Dermis microvascular lymphatic vessel endothelial cell (primary cell): Measurements from ENCODE around the gene SH3PXD2B. TPM values are rescaled to one million over a fixed set of nuclear protein-coding genes. Genes with fewer than 3 reads are reported as not detected.
A peak's percentile ranks its signal among the peaks of the same experiment; 100 is the strongest.
"Not testable (repeated sequence)": the region's sequence is repeated elsewhere in the genome, so short reads cannot be mapped to it uniquely, and the experiment has no call there.

Experiments used
- DNase-seq, 2 donors: peaks; one replicate each; pipeline versions ENCODE4 v3.0.0 to v3.0.0-alpha.2; 2010; ENCODE audit warnings: low read depth in 2 of 2
- total RNA-seq: library from RNA; depleted of rRNA; stranded (reverse); fragments of >200 nt; gene quantifications from 2 replicates; pipeline ENCODE4 v1.2.1, GENCODE V29; 2014

The SH3PXD2B gene
- total RNA-seq, 1 donor from 2014 or later, result 12.5 TPM

DNA sequence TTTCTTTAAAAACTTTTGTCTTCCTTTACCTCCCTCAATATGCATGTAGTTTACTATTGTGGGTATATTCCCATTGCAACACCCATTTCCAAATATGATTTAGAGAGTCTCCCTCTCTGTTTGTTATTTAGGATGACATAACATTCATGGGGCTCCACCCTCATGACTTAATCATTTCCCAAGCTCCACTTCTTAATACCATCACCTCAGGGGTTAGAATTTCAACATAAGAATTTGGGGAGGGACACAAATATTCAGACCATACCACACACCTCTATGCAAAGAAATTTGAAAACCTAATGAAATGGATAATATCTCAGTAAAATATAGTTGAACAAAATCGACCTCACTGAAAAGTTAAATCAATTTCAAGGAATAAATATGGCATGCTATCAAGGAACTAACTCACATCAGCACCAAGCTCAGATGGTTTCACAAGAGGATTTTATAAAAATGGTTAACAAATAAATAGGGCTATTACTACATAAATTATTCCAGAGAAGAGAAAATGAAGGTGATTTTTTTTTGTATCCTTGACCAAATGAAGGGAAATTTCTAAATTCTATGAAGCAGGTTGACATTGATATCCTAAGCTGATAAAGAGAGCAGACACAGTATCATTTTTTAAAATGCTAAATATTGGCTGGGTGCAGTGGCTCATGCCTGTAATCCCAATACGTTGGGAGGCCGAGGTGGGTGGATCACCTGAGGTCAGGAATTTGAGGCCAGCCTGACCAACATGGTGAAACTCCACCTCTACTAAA is 150.6 kb downstream of the SH3PXD2B start:
- DNase-seq, result no peak

DNA sequence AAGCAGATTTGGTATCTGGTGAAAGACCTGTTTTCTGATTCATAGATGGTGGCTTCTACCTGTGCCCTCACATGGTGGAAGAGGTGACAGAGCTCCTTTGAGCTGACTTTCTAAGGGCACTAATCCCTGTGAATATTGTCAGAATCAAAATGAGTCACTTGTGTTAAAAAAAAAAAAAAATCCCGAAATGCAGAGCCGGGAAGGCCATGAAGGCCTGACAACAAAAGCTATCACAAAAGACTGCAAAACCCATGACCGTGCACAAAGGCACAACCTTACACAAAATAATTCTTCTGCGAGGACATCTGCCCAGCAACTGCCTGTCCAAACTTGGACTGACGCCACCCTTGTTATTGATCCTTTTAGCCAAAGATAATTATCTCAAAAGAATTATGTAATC is 151.2 kb downstream of the SH3PXD2B start:
- DNase-seq, result no peak

DNA sequence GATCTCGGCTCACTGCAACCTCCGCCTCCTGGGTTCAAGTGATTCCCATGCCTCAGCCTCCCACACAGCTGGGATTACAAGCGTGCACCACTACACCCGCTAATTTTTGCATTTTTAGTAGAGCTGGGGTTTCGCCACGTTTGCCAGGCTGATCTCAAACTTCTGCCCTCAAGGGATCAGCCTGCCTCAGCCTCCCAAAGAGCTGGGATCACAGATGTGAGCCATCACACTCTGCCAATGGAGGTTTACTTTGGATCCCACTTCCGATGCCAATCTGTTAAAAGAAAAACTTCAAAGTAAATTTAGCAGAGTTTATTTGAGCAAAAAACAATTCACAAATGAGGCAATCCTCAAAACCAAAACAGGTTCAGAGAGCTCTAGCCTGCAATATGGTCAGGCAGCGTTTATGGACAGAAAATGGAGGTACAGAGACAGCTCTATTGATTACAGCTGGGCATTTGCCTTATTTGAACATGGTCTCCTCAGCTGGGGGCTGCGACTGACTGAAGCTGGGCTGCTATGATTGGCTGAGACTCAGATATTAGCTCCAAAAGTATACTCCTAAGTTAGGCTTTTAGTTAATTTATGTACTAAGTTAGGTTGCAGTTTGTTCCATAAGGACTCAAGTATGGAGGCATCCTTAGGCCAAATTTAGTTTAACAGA is 152.1 kb downstream of the SH3PXD2B start:
- no peak for DNase-seq

DNA sequence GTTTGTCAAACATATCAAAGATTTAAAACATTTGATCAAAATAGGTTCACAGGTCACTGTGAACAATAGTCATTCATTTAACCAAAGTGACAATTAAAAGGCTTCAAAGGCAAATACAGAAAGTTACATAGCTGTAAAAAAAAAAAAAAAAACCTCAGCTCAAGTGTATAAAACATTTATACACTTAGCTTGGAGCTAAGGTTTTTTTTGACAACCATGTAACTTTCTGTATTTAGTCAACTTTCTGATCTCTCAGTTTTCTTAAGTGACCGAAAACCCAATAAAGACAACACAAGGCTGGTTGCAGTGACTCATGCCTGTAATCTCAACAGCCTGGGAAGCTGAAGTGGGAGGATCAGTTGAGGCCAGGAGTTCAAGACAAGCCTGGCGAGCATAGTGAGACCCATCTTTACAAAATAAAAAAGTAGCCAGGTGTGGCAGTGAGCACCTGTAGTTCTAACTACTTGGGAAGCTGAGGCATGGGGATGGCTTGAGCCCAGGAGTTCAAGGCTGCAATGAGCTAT is 154.3 kb downstream of the SH3PXD2B start:
- no peak for DNase-seq

DNA sequence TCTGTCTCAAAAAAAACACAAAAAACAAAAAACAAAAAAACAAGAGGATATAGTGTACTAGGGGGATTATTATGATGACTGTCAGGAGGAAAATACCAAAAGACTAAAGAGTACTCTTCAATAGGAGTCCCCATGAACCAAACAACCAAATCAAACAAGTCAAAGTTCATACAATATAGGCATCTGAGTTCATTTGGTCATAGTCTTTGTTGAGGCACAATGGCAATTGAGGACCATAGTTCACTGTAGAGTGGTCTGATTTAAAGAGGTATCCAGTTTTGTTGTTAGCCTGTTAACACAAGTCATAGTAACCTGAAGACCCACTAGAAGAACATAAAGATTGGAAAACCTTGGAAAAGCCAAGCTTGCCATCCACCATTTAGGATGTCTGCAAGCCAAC is 159.5 kb downstream of the SH3PXD2B start:
- DNase-seq, result no peak

DNA sequence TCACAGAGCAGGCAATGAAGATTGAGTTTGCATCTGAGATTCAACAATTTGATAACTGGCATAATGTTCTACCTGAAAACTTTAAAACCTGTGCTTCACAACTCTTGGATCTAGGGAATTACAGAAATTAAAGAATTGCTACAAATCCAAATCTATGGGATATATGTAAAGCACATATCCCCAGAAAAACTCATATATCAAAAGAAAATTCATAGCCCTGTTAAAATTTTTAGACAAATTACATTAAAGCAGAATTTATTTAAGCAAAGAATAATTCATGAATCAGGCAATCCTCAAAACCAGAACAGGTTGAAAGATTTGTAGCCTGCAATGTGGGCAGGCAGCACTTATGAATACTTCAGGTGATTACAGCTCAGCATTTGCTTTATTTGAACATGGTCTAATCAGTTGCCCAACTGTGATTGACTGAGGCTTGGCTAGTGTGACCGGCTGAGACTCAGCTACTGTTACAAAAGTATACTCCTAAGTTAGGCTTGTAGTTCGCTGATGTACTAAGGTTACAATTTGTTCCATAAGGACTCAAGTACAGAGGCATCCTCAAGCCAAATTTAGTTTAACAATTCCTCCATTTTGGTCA is 160.5 kb downstream of the SH3PXD2B start:
- no peak for DNase-seq

DNA sequence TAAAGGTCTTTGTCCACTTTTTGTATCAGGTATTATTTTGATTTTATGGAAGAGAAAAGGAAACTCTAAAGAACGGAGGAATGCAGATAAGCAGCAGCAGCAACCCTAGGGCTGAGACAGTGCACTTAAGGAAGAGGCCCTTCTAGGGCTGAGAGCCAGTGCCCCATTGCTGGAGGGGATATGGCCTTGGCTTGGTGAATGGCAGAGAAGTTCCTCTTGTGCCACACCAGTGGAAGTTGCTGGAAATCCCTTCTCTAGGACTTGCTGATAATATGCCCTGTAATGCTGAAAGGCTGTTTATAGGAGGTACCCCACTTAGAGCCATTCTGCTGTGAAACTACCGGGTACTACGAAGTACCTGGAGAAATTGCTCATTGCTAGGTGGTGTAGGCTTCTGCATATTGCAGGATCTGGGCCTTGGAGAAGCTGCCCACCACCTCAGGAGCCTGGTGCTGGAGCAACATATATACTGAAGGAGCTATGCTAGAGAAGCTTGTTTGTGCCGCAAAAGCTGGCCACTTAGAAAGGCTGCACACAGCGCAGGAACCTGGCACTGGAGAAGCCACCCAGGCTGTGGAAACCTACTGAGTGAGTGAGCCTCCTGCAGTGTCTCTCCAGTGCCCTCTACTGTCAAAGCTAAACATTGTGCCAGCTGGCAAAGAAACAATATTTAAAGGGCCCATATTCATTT is 161.1 kb downstream of the SH3PXD2B start:
- peak; percentile 62 to 78 for DNase-seq

DNA sequence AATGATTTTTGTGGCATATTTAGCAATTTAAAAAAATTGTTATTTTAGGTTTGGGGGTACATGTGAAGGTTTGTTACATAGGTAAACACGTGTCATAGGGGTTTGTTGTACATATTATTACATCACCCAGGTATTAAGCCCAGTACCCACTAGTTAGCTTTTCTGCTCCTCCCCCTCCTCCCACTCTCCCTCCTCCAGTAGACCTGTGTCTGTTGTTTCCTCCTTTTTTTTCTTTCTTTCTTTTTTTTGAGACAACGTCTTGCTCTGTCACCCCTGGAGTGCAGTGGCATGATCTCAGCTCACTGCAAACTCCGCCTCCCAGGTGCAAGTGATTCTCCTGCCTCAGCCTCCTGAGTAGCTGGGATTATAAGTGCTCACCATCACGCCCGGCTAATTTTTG is 162.5 kb downstream of the SH3PXD2B start:
- DNase-seq, result not testable (repeated sequence)

DNA sequence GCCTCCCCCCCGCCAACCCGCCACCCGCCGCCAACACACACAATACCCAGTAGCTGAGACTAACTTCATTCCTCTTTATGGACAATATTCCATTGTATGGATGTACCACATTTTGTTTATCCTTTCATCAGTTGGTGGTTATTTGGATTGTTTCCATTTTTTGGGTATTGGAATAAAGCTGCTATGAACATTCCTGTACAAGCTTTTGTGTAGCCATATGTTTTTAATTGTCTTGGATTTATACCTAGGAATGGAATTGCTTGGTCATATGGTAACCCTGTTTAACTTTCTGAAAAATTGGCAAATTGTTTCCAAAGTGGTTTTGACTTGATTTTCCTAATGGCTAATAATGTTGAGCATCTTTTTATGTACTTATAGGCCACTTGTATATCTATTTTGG is 165.9 kb downstream of the SH3PXD2B start:
- DNase-seq, result no peak

DNA sequence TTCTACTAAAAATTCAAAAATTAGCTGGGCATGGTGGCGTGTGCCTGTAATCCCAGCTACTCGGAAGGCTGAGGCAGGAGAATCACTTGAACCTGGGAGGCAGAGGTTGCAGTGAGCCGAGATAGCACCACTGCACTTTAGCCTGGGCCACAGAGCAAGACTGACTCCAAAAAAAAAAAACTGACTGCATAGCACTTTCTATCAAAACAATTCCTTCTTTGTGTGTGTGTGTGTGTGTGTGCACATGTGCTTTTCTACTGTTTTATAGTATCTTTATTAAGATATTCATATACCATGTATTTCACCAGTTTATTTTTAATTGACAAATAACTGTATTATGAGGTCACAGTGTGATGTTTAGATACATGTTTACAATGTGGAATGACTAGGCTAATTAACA is 167.2 kb downstream of the SH3PXD2B start:
- DNase-seq, result not testable (repeated sequence)

DNA sequence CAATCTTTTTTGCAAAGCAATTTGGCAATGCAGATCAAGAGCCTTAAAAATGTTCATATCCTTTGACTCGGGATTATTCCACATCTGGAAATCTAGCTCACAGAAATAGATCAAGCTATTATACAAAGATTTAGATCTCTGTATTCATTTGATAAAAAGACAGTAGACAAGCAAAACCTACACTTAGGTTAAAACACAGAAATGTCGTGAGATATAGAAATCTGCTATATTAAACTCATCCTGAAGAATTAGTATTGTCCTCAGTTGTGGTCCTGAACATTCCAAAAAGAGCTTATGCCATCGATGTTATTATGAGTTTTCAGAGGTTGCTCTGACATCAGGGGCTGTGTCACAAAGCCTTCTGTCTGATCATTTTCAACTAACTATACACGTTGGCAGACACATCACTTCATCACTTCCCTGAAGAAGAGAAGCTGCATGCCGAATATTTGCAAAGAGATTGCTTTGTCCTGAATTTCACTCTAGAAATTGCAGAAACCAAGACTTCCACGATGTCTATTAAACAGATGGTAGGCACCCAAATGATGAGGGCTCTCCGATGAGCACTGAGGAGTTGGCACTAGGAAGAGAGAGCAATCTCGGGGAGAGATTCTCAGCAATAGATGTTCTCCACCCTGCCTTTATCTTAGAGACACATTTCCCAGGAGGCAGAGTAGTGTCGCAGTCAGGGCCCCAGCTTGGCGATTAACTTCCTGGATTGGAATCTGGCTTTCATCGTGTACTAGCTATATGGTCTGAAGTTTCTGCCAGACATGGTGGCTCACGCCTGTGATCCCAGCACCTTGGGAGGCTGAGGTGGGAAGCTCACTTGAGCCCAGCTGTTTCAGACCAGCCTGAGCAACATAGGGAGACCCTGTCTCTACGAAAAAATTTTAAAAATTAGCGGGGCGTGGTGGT is 168.8 kb downstream of the SH3PXD2B start:
- no peak for DNase-seq

DNA sequence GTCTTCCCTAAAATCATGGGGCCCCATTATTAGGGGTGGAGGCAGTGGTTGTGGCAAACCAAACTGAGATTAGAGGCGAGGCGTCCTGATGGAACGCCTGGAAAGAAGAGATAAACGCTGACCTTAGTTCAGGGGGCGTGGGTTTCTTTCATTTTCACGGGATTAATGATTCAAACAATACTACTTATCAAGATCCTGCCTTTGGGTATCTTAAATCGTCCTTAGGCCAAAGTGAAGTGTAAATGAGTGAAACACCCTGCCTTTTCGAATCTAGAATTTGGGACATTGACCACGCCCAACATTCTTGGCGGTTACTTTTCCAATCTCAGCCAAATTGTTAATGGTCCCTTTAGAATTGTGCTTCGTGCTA is 169.7 kb downstream of the SH3PXD2B start:
- peak in 1 of 2 donors; percentile 6 for DNase-seq

DNA sequence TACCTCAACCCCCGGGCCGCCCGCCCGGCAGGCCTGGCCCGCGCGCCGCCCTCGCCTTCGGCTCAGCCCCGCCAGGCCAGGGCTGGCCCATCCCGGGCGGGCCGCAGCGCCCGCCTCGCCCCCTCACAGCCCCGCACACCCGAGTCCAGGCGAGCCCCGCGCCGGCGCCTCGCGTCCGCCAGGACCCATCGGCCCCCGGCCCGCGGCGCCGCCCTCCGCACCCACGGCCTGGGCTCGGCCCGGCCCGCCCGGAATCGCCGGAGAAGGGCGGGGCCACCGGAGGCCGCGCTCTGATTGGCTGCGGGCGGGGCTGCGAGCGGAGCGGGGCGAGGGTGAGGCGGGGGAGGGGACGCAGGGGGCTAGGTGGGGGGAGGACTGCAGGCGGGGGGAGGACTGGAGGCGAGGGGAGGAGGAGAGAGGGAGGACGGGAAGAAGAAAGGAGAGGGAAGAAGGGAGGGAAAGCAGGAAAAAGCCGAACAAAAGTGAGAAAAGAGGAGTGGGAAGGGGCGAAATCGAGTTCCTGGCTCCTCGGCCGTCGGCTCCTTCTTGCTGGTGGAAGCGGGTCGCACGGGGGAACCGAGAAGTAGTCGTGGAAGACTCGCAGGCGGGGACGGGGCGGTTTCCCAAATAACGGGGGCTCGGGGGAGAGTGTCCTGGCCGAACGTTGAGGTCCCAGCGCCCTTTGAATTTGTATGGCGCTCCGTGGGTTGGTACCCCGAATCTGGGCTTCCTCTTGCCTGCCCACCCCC is 170.3 kb downstream of the SH3PXD2B start:
- peak in 1 of 2 donors; percentile 85 for DNase-seq

DNA sequence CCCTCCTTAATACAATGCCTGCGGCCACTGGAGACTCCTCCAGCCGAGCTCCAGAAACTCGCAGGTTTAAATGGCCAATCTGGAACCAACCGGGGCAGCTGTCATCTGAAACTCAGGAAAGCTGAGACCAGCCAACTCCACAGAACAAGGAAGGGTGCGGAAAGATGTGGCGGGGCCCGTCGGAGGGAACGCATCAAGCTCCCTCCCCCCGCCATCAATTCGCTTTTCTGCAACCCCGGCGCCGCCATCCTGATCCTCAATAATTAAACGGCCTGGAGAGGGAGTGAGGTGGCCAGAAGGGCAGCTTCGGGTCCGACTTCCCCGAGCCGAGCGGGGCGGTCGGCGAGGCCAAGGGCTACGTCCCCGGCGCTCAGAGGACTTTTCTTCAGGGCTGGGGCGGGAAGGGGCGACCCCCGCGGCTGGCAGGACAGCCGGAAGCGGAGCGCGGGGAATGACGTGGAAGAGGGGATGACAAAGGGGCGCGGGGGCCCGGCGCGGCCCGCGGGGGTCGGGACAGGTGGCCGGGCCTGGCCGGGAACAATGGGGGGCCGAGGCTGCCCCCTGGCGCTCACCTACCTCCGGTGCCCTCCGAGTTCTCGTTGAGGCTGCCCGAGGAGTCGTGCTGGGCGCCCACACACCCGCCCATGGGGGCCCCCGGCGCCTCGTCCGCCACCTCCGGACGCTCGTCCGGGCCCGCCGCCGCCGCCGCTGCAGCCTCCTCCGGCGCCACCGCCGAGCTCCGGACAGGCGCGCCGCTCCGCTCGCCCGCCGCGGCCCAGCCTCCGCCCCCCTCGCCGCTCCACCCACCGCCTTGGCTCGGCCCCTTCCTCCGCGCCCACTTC is 171.1 kb downstream of the SH3PXD2B start, which contains the start of gene UBTD2:
TSS of gene UBTD2 (minus strand) at position 745 of the 842 bp plus-strand sequence. CDS start at position 646, 99 bp downstream.
- DNase-seq, result peak in 1 of 2 donors; percentile 82

DNA sequence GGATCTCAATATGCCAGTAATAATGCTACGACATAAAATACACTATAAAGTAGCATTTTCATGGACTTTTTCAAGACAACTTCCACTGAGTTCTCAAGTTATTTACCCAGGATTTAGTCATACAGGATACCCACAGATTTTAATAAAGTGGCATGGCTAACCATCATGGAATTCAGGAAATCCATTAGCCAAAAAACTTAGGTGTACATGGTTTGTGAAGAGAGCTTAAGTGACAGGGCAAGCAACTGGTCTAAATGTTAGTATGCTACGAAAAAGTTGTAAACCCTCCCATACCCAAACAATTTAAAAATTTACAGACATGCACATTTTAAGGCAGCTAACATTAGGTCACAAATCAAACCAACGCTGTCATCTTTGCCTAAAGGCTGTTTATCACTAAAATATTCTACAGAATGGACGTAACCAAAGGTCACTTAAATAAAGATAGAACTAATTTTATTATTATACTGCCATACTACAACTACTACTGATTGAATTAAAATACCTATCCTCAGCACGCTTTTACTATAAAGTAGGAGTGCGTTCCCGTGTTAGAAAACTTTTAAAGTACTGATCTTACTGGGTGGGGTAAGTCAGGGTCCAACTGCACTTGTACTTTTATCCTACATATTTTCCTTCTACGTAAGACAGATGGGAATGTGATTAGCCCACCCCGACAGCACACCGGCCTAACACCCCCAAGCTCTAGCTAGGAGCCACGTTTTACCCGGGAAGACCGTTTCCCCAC is 171.9 kb downstream of the SH3PXD2B start:
- no peak for DNase-seq

DNA sequence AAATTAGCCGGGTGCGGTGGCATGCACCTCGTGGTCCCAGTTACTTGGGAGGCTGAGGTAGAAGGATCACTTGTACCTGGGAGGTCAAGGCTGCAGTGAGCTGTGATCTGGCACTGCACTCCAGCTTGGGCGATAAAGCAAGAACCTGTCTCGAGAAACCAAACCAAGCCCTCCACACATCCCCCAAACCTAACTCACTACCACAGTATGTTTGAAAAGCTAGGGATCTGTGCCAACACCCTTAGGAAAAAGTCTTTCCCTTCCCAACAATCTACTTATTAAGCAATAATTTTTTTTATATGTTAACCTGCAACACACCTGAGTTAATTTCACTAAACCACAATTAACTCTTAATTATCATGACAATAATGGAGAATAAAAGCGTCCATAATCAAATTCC is 173.0 kb downstream of the SH3PXD2B start:
- no peak for DNase-seq

DNA sequence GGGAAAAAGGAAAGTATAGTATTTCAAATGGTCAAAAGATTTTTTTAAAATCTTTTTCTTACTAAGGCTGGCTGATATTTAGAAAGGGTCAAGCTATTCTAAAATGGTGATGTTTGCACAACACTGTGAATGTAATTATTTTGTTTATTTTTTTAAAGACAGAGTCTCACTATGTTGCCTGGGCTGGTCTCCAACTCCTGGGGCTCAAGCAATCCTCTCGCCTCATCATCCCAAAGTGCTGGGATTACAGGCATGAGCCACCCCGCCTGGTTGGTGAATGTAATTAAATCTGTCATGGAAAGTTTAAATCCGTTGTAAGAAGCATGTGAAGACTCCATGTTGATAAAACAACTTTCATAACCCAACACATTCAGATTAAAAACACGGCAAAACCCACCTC is 173.4 kb downstream of the SH3PXD2B start:
- DNase-seq, result no peak

DNA sequence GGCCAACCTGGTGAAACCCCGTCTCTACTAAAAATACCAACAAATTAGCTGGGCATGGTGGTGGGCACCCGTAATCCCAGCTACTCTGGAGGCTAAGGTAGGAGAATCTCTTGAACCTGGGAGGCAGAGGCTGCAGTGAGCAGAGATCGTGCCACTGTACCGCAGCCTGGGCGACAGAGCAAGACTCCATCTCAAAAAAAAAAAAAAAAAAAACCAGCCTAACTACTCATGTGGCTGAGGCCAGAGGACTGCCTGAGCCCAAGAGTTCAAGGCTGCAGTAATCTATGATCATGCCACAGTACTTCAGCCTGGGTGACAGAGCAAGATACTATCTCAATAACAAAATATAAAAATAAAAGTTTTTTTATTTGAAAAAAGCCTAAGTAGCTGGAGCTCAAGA is 174.0 kb downstream of the SH3PXD2B start:
- DNase-seq, result no peak
